HEK293 (cell line): ENCODE data around the gene WDR64.

Experiments
- HOXA7 ChIP-seq: sonication (generic); formaldehyde crosslinking; IDR thresholded peaks from 2 replicates; pipeline ENCODE4 v1.8.1; 2022; ENCODE audit warnings: missing genetic modification reagents, borderline replicate concordance
- KLF10 ChIP-seq: fragments of 450-650 bp; IDR thresholded peaks from 2 replicates; pipeline ENCODE4 v1.5.1; 2018; ENCODE audit warnings: missing biosample characterization, mild to moderate bottlenecking, missing genetic modification characterization
- KLF9 ChIP-seq: fragments of 450-650 bp; formaldehyde crosslinking; IDR thresholded peaks from 2 replicates; pipeline ENCODE4 v1.5.1; 2016; ENCODE audit warnings: missing biosample characterization, missing genetic modification characterization, low read depth
- SCRT1 ChIP-seq: fragments of 450-650 bp; formaldehyde crosslinking; IDR thresholded peaks from 2 replicates; pipeline ENCODE4 v1.5.1; 2016; ENCODE audit warnings: missing biosample characterization, missing genetic modification characterization, borderline replicate concordance
- YY1 ChIP-seq: fragments of 450-650 bp; formaldehyde crosslinking; IDR thresholded peaks from 2 replicates; pipeline ENCODE4 v1.5.1; 2018; ENCODE audit warnings: missing biosample characterization, missing genetic modification characterization
- ZNF23 ChIP-seq: fragments of 450-650 bp; formaldehyde crosslinking; IDR thresholded peaks from 2 replicates; pipeline ENCODE4 v1.5.1; 2016; ENCODE audit warnings: missing biosample characterization, missing genetic modification characterization, borderline replicate concordance
- ZNF341 ChIP-seq: fragments of 450-650 bp; formaldehyde crosslinking; IDR thresholded peaks from 2 replicates; pipeline ENCODE4; 2016; ENCODE audit warnings: low read depth, missing biosample characterization, missing genetic modification characterization
- ZNF473 ChIP-seq: fragments of 450-650 bp; formaldehyde crosslinking; IDR thresholded peaks from 2 replicates; pipeline ENCODE4 v1.5.1; 2017; ENCODE audit warnings: missing biosample characterization, missing genetic modification characterization
- ZNF549 ChIP-seq: fragments of 450-650 bp; IDR thresholded peaks from 2 replicates; pipeline ENCODE4 v1.5.1; 2018; ENCODE audit warnings: missing biosample characterization, missing genetic modification characterization, mild to moderate bottlenecking, inconsistent platforms, moderate library complexity
- TF ChIP-seq, protein P1 (sequence below): fragments of 450-650 bp; formaldehyde crosslinking; IDR thresholded peaks from 2 replicates; pipeline ENCODE4 v1.5.1; 2016; ENCODE audit warnings: missing biosample characterization, missing genetic modification characterization
- TF ChIP-seq, protein P2 (sequence below): fragments of 450-650 bp; formaldehyde crosslinking; IDR thresholded peaks from 2 replicates; pipeline ENCODE4 v1.5.1; 2016; ENCODE audit warnings: missing biosample characterization, missing genetic modification characterization, borderline replicate concordance
- TF ChIP-seq, protein P3 (sequence below): IDR thresholded peaks from 2 replicates; pipeline ENCODE4 v1.6.1; 2011; ENCODE audit warnings: mild to moderate bottlenecking, low read depth, low read length, borderline replicate concordance
- TF ChIP-seq, protein P4 (sequence below): fragments of 450-650 bp; formaldehyde crosslinking; IDR thresholded peaks from 2 replicates; pipeline ENCODE4 v1.5.1; 2016; ENCODE audit warnings: missing biosample characterization, missing genetic modification characterization, low read depth

DNA sequence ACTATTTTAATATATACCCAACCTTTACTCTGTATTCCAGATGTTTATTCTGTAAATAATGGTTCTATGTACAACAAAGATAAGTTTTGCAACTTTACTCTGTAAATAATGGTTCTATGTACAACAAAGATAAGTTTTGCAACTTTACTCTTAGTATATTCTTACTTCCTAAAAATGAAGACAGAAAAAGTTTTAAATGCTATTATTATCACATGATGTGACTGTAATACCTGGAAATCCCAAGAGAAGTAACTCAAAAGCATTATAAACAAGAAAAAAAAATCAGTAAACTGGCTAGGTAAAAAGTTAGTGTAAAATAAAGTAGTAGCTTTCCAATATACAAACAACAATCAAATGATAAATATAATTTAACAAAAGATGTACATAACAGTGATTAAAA, 177.4 kb downstream of the WDR64 start:
- TF ChIP-seq KLF9 (tag by site-specific recombination) (no peak), ZNF23 (no peak), SCRT1 (tag by site-specific recombination) (no peak), ZNF341 (no peak), ZNF473 (tag by site-specific recombination) (no peak), ZNF549 (no peak), HOXA7 (CRISPR knock-in tag) (no peak), YY1 (tag by site-specific recombination) (no peak), KLF10 (tag by site-specific recombination) (no peak)
- TF ChIP-seq, protein P1, sequence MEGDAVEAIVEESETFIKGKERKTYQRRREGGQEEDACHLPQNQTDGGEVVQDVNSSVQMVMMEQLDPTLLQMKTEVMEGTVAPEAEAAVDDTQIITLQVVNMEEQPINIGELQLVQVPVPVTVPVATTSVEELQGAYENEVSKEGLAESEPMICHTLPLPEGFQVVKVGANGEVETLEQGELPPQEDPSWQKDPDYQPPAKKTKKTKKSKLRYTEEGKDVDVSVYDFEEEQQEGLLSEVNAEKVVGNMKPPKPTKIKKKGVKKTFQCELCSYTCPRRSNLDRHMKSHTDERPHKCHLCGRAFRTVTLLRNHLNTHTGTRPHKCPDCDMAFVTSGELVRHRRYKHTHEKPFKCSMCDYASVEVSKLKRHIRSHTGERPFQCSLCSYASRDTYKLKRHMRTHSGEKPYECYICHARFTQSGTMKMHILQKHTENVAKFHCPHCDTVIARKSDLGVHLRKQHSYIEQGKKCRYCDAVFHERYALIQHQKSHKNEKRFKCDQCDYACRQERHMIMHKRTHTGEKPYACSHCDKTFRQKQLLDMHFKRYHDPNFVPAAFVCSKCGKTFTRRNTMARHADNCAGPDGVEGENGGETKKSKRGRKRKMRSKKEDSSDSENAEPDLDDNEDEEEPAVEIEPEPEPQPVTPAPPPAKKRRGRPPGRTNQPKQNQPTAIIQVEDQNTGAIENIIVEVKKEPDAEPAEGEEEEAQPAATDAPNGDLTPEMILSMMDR (tag by site-specific recombination), result no peak
- TF ChIP-seq, protein P2, sequence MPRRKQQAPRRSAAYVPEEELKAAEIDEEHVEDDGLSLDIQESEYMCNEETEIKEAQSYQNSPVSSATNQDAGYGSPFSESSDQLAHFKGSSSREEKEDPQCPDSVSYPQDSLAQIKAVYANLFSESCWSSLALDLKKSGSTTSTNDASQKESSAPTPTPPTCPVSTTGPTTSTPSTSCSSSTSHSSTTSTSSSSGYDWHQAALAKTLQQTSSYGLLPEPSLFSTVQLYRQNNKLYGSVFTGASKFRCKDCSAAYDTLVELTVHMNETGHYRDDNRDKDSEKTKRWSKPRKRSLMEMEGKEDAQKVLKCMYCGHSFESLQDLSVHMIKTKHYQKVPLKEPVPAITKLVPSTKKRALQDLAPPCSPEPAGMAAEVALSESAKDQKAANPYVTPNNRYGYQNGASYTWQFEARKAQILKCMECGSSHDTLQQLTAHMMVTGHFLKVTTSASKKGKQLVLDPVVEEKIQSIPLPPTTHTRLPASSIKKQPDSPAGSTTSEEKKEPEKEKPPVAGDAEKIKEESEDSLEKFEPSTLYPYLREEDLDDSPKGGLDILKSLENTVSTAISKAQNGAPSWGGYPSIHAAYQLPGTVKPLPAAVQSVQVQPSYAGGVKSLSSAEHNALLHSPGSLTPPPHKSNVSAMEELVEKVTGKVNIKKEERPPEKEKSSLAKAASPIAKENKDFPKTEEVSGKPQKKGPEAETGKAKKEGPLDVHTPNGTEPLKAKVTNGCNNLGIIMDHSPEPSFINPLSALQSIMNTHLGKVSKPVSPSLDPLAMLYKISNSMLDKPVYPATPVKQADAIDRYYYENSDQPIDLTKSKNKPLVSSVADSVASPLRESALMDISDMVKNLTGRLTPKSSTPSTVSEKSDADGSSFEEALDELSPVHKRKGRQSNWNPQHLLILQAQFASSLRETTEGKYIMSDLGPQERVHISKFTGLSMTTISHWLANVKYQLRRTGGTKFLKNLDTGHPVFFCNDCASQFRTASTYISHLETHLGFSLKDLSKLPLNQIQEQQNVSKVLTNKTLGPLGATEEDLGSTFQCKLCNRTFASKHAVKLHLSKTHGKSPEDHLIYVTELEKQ (tag by site-specific recombination), result no peak
- TF ChIP-seq, protein P3, sequence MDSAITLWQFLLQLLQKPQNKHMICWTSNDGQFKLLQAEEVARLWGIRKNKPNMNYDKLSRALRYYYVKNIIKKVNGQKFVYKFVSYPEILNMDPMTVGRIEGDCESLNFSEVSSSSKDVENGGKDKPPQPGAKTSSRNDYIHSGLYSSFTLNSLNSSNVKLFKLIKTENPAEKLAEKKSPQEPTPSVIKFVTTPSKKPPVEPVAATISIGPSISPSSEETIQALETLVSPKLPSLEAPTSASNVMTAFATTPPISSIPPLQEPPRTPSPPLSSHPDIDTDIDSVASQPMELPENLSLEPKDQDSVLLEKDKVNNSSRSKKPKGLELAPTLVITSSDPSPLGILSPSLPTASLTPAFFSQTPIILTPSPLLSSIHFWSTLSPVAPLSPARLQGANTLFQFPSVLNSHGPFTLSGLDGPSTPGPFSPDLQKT, result no peak
- TF ChIP-seq, protein P4, sequence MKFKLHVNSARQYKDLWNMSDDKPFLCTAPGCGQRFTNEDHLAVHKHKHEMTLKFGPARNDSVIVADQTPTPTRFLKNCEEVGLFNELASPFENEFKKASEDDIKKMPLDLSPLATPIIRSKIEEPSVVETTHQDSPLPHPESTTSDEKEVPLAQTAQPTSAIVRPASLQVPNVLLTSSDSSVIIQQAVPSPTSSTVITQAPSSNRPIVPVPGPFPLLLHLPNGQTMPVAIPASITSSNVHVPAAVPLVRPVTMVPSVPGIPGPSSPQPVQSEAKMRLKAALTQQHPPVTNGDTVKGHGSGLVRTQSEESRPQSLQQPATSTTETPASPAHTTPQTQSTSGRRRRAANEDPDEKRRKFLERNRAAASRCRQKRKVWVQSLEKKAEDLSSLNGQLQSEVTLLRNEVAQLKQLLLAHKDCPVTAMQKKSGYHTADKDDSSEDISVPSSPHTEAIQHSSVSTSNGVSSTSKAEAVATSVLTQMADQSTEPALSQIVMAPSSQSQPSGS, result no peak
